Hippocampal formation (tissue), 2 donors: ENCODE results near the gene LHFPL2.

Experiments
- DNase-seq, 2 donors: peaks; one replicate each; lab custom pipeline; 2025; lab: John Stamatoyannopoulos, UW

LHFPL2 gene

GRCh38 chr5:78595458-78595921, 53.1 kb downstream of the LHFPL2 start:
- no peak for DNase-seq

DNA sequence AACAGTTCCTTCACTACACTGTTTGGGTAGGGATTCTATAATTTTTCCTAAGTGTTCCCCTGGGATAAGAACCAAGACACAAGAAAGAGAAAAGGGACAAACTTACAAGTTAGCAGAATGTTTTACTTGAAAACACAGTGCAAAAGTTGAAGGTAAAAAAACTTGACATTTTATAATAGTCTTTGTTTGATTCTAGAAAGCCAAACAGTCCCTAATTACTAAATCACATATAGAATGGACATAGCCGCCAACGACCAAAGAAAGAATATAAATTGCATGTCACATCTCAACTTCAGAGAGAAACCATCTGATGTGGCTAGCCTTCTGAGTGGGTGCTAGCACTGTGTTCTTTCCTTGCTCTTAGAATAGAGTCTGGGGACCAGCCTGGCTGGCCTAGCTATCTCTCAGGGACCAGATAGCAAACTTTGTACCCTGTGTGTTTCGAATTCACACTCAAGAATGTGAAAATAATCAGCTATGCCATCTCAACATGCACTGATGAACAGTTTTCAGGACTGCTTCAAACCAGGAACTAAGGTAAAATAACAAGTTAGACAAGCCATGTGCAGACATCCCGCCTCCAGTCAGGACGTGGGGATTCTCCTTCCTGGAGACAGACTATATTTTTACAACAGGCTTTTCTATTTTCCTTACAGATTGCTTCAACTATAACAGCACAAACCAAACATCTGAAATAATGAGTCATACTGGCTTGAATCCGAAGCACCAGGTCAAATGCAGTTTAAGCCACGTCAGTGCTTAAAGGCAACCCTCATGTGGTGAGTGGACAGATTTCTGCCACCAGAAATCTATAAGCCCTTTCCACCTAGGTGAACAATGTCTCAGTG, 53.7 kb downstream of the LHFPL2 start:
- no peak for DNase-seq

- DNase-seq = no peak
Observed at GRCh38 chr5:78594021-78594420, 54.6 kb downstream of the LHFPL2 start.

DNA sequence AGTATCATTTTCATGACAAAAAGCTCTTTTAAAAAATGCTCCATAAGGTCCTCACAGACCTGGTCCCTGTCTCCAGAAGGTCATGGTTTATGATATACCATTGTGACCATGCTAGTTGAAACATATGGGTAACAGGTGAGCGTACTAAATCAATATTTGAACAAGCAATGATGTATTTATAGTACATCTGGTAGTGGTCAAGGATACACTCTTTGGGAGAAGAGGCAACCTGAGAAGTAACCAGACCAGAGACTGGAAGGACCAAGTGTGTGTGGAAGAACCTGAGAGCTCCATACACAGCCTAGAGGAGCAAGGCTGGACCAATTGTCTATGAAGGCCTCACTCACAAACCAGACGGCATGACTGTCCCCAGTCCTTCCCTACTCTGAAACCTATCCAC, 55.1 kb downstream of the LHFPL2 start:
- no peak for DNase-seq

- no peak for DNase-seq
Observed at GRCh38 chr5:78592735-78593386, 55.7 kb downstream of the LHFPL2 start.

- DNase-seq = no peak
Observed at GRCh38 chr5:78591972-78592700, 56.4 kb downstream of the LHFPL2 start.

DNA sequence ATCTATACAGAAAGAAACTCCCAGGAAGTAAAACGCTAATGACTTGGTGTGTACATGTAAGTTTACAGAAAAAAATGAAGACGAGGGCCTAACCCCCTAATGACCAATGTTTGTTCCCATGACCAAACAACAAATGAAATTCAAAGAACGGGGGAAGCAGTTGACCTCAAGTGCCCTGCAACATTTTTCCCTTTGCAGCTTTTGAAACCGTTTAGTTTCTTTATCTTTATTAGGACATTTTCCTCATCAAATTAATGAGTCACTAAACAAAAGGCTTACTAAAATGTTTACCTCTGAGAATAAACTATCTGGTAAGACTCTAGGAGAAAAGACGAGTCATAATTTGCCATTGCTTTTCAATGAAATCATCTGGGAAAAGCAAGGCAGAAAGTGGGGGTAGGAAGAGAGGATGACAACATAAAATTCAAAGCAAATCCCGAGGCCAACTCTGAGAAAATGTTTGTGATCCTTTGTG, 57.4 kb downstream of the LHFPL2 start:
- no peak for DNase-seq

GRCh38 chr5:78589923-78590322, 58.6 kb downstream of the LHFPL2 start:
- no peak for DNase-seq

DNA sequence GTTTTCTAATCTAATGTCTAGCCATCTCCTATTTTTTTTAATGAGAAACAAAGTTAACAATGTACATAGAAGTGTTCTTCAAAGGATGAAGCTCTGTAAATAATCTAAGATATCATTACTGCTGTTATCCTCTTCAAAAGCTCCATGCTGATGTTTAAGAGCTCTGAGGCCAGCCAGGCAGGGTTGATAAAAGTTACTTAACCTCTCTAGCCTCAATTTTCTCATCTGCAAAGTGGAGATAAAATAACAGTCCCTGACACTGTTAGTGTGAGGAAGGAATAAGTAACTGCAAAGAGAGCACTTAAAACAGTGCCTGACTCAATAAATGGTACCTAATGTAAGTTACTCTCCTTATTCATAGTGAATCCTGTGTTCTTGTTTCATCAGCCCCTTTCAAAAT, 60.1 kb downstream of the LHFPL2 start:
- no peak for DNase-seq

- DNase-seq = no peak
Observed at GRCh38 chr5:78587775-78588291, 60.7 kb downstream of the LHFPL2 start.

GRCh38 chr5:78587081-78587774, 61.3 kb downstream of the LHFPL2 start:
- DNase-seq = no peak

DNA sequence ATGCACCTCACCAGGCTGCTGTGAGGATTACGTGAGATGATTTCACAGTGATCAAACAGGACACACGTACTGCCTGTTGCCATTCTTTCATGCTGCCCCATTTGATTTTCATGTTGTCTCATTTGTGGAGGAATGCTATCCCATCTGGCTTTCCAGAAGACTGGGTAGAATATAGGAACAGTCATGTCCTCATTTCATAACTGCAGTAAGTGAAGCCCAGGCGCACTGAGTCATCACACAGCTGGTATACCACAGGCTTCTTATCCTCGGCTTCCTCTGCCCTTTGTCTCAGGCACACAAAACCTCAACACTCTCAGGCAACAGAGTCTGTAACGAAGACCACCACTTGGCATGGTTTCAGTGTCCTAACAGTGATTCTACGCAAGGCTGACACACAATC, 62.3 kb downstream of the LHFPL2 start:
- DNase-seq = peak in 1 of 2 donors; percentile 38

DNA sequence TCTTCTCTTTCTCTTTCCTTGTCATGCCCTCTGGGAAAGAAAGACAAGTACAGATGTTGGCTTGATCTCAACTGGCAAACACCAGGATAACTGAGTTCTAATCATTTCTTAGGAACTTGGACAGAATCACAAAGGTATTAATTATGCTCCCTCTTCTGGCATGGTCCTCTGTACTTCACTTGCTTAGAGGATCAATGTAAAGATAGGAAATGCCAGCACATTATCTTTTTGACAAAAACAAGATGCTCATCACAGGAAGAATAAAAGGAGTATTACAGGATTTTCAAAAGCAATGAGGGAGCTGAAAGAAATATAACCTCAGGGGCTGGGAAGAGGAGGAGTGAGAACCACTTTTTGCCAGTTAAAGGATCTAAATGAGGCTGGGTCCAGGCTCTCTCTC, 70.6 kb downstream of the LHFPL2 start:
- no peak for DNase-seq

DNA sequence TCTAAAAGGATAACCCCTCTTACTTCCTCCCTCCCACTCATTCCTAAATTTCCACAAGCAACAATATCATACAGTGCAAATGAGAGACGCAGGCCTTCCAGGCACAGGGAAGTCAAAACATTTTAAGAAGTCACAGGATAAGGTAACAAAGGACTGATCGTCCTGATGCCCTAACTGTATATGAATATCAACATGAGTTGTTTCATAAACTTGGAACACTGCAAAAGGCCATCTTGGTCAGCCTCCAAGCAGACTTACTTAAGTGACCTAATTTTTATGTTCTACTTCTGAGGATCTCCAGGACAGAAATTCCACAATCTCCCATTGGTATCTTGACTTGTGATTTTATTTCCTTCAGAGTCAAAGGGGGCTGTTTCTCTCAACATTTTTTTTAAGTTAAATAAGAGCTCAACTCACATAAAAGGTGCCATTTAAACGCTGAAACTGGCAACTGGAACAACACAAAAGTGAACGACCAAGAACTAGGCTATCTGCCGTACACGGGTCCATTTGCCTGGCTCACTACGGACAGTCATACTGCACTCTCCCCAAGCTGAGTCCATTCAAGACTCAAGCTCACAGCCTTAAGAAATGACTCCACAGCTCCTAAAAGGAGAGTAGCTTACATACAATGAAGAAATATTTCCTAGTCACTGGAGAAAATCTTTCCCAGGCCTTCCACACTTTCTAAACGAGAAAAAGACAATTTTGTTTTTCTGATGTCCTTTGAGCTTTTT, 71.3 kb downstream of the LHFPL2 start:
- DNase-seq = no peak

GRCh38 chr5:78576376-78576775, 72.2 kb downstream of the LHFPL2 start:
- DNase-seq = no peak

- peak in 1 of 2 donors; percentile 16 for DNase-seq
Observed at GRCh38 chr5:78574731-78575161, 73.8 kb downstream of the LHFPL2 start.

GRCh38 chr5:78574131-78574673, 74.4 kb downstream of the LHFPL2 start:
- no peak for DNase-seq

- DNase-seq = no peak
Observed at GRCh38 chr5:78573318-78573717, 75.3 kb downstream of the LHFPL2 start.

GRCh38 chr5:78570646-78571045, 77.9 kb downstream of the LHFPL2 start:
- DNase-seq = no peak

DNA sequence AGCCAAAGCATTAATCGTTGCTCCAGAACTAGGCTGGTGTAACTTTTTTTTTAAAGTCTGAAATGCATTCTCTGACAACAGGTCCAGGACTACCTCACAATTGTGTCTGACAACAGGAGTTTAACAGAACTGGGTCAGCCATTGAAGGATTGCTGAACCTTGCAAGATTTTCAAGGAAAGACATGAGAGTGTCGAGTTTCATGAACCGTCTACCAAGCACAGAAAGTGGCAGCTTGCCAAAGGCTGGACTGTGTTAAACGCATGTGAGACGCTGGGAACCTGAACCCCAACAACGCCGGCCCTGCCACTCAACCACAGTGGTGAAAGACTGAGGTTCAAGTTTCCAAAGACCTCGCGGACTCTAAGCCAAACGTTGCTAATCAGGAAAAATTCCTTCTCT, 79.1 kb downstream of the LHFPL2 start:
- DNase-seq = peak; percentile 14 to 17

DNA sequence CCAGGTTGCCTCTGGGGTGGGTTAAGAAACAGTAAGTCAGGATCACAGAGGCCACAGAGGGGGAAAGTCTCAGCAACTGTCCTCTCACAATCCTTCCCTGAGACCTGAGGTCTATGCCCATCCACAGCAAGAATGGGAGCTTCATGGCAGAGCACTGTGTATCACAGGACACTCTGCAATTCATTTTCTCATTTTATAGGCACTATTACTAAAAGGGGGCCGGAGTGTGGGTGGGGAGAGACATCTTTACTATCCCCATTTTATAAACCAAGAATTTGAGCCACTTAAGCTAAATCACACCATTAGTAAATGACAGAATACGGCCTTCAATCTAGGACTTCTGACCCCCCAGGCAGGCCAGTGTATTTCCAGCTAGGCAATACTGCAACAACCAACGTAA, 79.9 kb downstream of the LHFPL2 start:
- no peak for DNase-seq
